T-helper 1 cell treated with Interleukin-12 subunit alpha and Interleukin-12 subunit beta and Interleukin-4 antibody, amounts not matched to agents 30 μg/mL and 1 μg/mL, for 36 hours (primary cell): ENCODE measurements around the gene CFAP99.
"Not testable (repeated sequence)": the region's sequence is repeated elsewhere in the genome, so short reads cannot be mapped to it uniquely, and the experiment has no call there.

Experiments used
- H3K27ac Mint-ChIP-seq: one replicate; pipeline ENCODE4 v1.8.0; 2021; ENCODE audit warnings: mild to moderate bottlenecking, mixed read lengths
- H3K27me3 Mint-ChIP-seq: one replicate; pipeline ENCODE4 v1.8.0; 2021; ENCODE audit warnings: low read depth, mixed read lengths
- H3K36me3 Mint-ChIP-seq: one replicate; pipeline ENCODE4 v1.8.0; 2021; ENCODE audit warnings: low read depth, mixed read lengths
- H3K4me1 Mint-ChIP-seq: one replicate; pipeline ENCODE4 v1.8.0; 2021; ENCODE audit warnings: low read depth, mixed read lengths
- H3K4me3 Mint-ChIP-seq: one replicate; pipeline ENCODE4 v1.8.0; 2021; ENCODE audit warnings: mild to moderate bottlenecking, moderate library complexity, mixed read lengths
- H3K9me3 Mint-ChIP-seq: one replicate; pipeline ENCODE4 v1.8.0; 2021; ENCODE audit warnings: mixed read lengths

CFAP99 gene

GRCh38 chr4:2425386-2426068, 6.8 kb downstream of the CFAP99 start:
- H3K9me3 Mint-ChIP-seq, result no peaks in the 10 kb centered on the region
- no peak overlapping the region for H3K4me3 Mint-ChIP-seq
- no peaks in the 10 kb centered on the region for H3K4me1 Mint-ChIP-seq
- peaks cover 22% of the 10 kb centered on the region for H3K27me3 Mint-ChIP-seq
- H3K36me3 Mint-ChIP-seq, result no peaks in the 10 kb centered on the region
- H3K27ac Mint-ChIP-seq, result no peak overlapping the region

- no peaks in the 10 kb centered on the region for H3K36me3 Mint-ChIP-seq
- H3K4me1 Mint-ChIP-seq, result no peaks in the 10 kb centered on the region
- H3K27ac Mint-ChIP-seq, result no peak overlapping the region
- H3K27me3 Mint-ChIP-seq, result peaks cover 17% of the 10 kb centered on the region
- no peaks in the 10 kb centered on the region for H3K9me3 Mint-ChIP-seq
- H3K4me3 Mint-ChIP-seq, result no peak overlapping the region
Measured at GRCh38 chr4:2426069-2426397, 7.3 kb downstream of the CFAP99 start.

- Mint-ChIP-seq H3K27ac (no peak overlapping the region), H3K4me1 (no peaks in the 10 kb centered on the region), H3K4me3 (no peak overlapping the region), H3K9me3 (no peaks in the 10 kb centered on the region), H3K27me3 (peaks cover 11% of the 10 kb centered on the region), H3K36me3 (no peaks in the 10 kb centered on the region)
Measured at GRCh38 chr4:2426711-2427275, 8.0 kb downstream of the CFAP99 start.

- Mint-ChIP-seq H3K9me3 (no peaks in the 10 kb centered on the region), H3K4me3 (no peak overlapping the region), H3K27ac (no peak overlapping the region), H3K4me1 (no peaks in the 10 kb centered on the region), H3K36me3 (no peaks in the 10 kb centered on the region), H3K27me3 (peaks cover 2% of the 10 kb centered on the region)
Measured at GRCh38 chr4:2427383-2428334, 8.9 kb downstream of the CFAP99 start.

GRCh38 chr4:2428496-2429213, 9.9 kb downstream of the CFAP99 start:
- no peaks in the 10 kb centered on the region for H3K4me1 Mint-ChIP-seq
- no peak overlapping the region for H3K4me3 Mint-ChIP-seq
- no peaks in the 10 kb centered on the region for H3K9me3 Mint-ChIP-seq
- no peak overlapping the region for H3K27ac Mint-ChIP-seq
- H3K36me3 Mint-ChIP-seq, result no peaks in the 10 kb centered on the region
- no peaks in the 10 kb centered on the region for H3K27me3 Mint-ChIP-seq

- H3K9me3 Mint-ChIP-seq, H3K4me1 Mint-ChIP-seq, H3K27ac Mint-ChIP-seq, H3K4me3 Mint-ChIP-seq, H3K36me3 Mint-ChIP-seq, H3K27me3 Mint-ChIP-seq: not testable (repeated sequence)
Measured at GRCh38 chr4:2429945-2430757, 11.4 kb downstream of the CFAP99 start.

- no peaks in the 10 kb centered on the region for H3K9me3 Mint-ChIP-seq
- H3K27ac Mint-ChIP-seq, result no peak overlapping the region
- H3K4me1 Mint-ChIP-seq, result no peaks in the 10 kb centered on the region
- H3K4me3 Mint-ChIP-seq, result no peak overlapping the region
- H3K36me3 Mint-ChIP-seq, result no peaks in the 10 kb centered on the region
- H3K27me3 Mint-ChIP-seq, result peaks cover 3% of the 10 kb centered on the region
Measured at GRCh38 chr4:2432004-2432403, 13.2 kb downstream of the CFAP99 start.

- peaks cover 3% of the 10 kb centered on the region for H3K27me3 Mint-ChIP-seq
- no peaks in the 10 kb centered on the region for H3K9me3 Mint-ChIP-seq
- no peak overlapping the region for H3K4me3 Mint-ChIP-seq
- H3K27ac Mint-ChIP-seq, result no peak overlapping the region
- H3K4me1 Mint-ChIP-seq, result no peaks in the 10 kb centered on the region
- no peaks in the 10 kb centered on the region for H3K36me3 Mint-ChIP-seq
Measured at GRCh38 chr4:2432991-2433530, 14.3 kb downstream of the CFAP99 start.

- Mint-ChIP-seq H3K36me3 (no peaks in the 10 kb centered on the region), H3K27ac (no peak overlapping the region), H3K4me3 (no peak overlapping the region), H3K27me3 (peaks cover 3% of the 10 kb centered on the region), H3K4me1 (no peaks in the 10 kb centered on the region), H3K9me3 (no peaks in the 10 kb centered on the region)
Measured at GRCh38 chr4:2433609-2434350, 15.0 kb downstream of the CFAP99 start.

- Mint-ChIP-seq H3K9me3 (no peaks in the 10 kb centered on the region), H3K27me3 (peaks cover 3% of the 10 kb centered on the region), H3K4me3 (no peak overlapping the region), H3K36me3 (no peaks in the 10 kb centered on the region), H3K27ac (no peak overlapping the region), H3K4me1 (no peaks in the 10 kb centered on the region)
Measured at GRCh38 chr4:2434420-2434819, 15.7 kb downstream of the CFAP99 start.

GRCh38 chr4:2436301-2436700, 17.5 kb downstream of the CFAP99 start:
- no peaks in the 10 kb centered on the region for H3K36me3 Mint-ChIP-seq
- no peaks in the 10 kb centered on the region for H3K4me1 Mint-ChIP-seq
- H3K4me3 Mint-ChIP-seq, result no peak overlapping the region
- H3K27ac Mint-ChIP-seq, result no peak overlapping the region
- no peaks in the 10 kb centered on the region for H3K9me3 Mint-ChIP-seq
- peaks cover 3% of the 10 kb centered on the region for H3K27me3 Mint-ChIP-seq

GRCh38 chr4:2436761-2437474, 18.2 kb downstream of the CFAP99 start:
- peaks cover 2% of the 10 kb centered on the region for H3K4me1 Mint-ChIP-seq
- H3K27ac Mint-ChIP-seq, result no peak overlapping the region
- peaks cover 3% of the 10 kb centered on the region for H3K27me3 Mint-ChIP-seq
- no peaks in the 10 kb centered on the region for H3K9me3 Mint-ChIP-seq
- H3K4me3 Mint-ChIP-seq, result no peak overlapping the region
- no peaks in the 10 kb centered on the region for H3K36me3 Mint-ChIP-seq
